ENCODE measurements around the gene ZNF428.

DNA sequence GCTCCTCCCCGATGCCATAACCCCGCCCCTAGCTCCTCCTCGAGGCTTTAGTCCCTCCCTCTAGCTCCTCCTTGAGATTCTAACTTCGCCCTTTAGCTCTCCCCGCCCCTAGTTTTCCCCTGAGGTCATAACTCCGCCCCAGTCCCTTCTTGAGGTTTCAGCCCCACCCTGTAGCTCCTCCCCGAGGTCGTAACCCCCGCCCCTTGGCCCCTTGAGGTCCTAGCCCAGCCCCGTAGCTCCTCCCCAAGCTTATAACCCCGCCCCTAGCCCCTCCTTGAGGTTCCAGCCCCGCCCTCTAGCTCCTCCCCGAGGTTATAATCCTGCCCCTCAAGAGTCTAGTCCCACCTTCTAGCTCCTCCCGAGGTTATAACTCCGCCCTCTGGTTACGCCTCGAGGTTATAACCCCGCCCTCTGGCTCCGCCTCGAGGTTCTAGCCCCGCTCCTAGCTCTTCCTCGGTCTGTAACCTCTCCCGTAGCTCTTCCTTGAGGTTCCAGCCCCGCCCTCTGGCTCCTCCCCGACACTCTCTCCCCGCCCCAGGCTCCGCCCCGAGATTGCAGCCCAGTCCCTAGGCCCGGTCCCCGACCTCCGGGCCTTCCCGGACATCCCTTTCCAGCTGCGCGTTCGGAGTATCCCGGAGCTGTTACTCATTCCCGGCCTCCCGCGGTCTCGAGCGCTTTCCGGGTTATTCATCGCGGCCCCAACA is 49.1 kb upstream of the ZNF428 start:
- TF ChIP-seq CTCF (IDR thresholded peaks at IDR 0.05; ENCODE audit: insufficient read depth, low read length) (no peak), POLR2AphosphoS5 (IDR thresholded peaks at IDR 0.05; ENCODE audit: low read depth) (no peak)
- TF ChIP-seq, protein P1, sequence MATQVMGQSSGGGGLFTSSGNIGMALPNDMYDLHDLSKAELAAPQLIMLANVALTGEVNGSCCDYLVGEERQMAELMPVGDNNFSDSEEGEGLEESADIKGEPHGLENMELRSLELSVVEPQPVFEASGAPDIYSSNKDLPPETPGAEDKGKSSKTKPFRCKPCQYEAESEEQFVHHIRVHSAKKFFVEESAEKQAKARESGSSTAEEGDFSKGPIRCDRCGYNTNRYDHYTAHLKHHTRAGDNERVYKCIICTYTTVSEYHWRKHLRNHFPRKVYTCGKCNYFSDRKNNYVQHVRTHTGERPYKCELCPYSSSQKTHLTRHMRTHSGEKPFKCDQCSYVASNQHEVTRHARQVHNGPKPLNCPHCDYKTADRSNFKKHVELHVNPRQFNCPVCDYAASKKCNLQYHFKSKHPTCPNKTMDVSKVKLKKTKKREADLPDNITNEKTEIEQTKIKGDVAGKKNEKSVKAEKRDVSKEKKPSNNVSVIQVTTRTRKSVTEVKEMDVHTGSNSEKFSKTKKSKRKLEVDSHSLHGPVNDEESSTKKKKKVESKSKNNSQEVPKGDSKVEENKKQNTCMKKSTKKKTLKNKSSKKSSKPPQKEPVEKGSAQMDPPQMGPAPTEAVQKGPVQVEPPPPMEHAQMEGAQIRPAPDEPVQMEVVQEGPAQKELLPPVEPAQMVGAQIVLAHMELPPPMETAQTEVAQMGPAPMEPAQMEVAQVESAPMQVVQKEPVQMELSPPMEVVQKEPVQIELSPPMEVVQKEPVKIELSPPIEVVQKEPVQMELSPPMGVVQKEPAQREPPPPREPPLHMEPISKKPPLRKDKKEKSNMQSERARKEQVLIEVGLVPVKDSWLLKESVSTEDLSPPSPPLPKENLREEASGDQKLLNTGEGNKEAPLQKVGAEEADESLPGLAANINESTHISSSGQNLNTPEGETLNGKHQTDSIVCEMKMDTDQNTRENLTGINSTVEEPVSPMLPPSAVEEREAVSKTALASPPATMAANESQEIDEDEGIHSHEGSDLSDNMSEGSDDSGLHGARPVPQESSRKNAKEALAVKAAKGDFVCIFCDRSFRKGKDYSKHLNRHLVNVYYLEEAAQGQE (IDR thresholded peaks at IDR 0.05; ENCODE audit: insufficient replicate concordance, low read depth) = no peak
